ENCODE data around the gene UBE2K.
"Not testable (repeated sequence)": the region's sequence is repeated elsewhere in the genome, so short reads cannot be mapped to it uniquely, and the experiment has no call there.

UBE2K gene

GRCh38 chr4:39813033-39813432 is 115.1 kb downstream of the UBE2K start:
- DNase-seq: not testable (repeated sequence)

GRCh38 chr4:39813761-39814160 is 115.8 kb downstream of the UBE2K start:
- not testable (repeated sequence) for DNase-seq

- DNase-seq: no peak
Observed at GRCh38 chr4:39814403-39815185, 116.7 kb downstream of the UBE2K start.

GRCh38 chr4:39818646-39819045 is 120.7 kb downstream of the UBE2K start:
- DNase-seq: no peak

- no peak for DNase-seq
Observed at GRCh38 chr4:39820186-39820585, 122.2 kb downstream of the UBE2K start.

- DNase-seq: peak; percentile 49
Observed at GRCh38 chr4:39821951-39822350, 124.0 kb downstream of the UBE2K start.

GRCh38 chr4:39822662-39823061 is 124.7 kb downstream of the UBE2K start:
- no peak for DNase-seq

- DNase-seq: no peak
Observed at GRCh38 chr4:39823191-39823590, 125.3 kb downstream of the UBE2K start.

GRCh38 chr4:39825090-39825489 is 127.2 kb downstream of the UBE2K start:
- no peak for DNase-seq

- DNase-seq: no peak
Observed at GRCh38 chr4:39825741-39826231, 127.8 kb downstream of the UBE2K start.

All from activated CD8-positive, alpha-beta memory T cell treated with anti-CD3 and anti-CD28 coated beads for 24 hours (primary cell).